CD14-positive monocyte (primary cell): ENCODE results near the gene CNOT2. TPM values are rescaled to one million over a fixed set of nuclear protein-coding genes. Genes with fewer than 3 reads are reported as not detected.

Source experiments
- DNase-seq, 3 donors: peaks; one replicate each; pipeline ENCODE4 v3.0.0-alpha.2; 2011 to 2022
- H2AFZ ChIP-seq: 2 replicates; pipeline ENCODE4 v1.6.0; 2012; ENCODE audit warnings: mild to moderate bottlenecking, low read depth, low read length, inconsistent platforms; ENCODE audit not compliant: insufficient read depth, poor library complexity, severe bottlenecking
- H3K27ac ChIP-seq, 2 donors: 1 replicate in 1 of 2; 2 replicates in 1 of 2; pipeline ENCODE4 v1.5.1; 2012 to 2013; ENCODE audit warnings: low read length in 2 of 2, control low read depth in 1 of 2, inconsistent platforms in 1 of 2, low read depth in 1 of 2, mild to moderate bottlenecking in 1 of 2
- H3K27me3 ChIP-seq, 2 donors: one replicate each; pipeline versions ENCODE4 v1.6.0 to v1.6.1; 2011 to 2013; ENCODE audit warnings: low read length in 2 of 2; ENCODE audit not compliant: control insufficient read depth in 2 of 2, insufficient read depth in 2 of 2
- H3K36me3 ChIP-seq, 2 donors: replicated peaks in 1 of 2; 1 replicate in 1 of 2; 2 replicates in 1 of 2; pipeline versions ENCODE4 v1.5.1 to v1.6.1; 2012 to 2013; ENCODE audit warnings: low read length in 2 of 2, control low read depth in 1 of 2, inconsistent platforms in 1 of 2, mild to moderate bottlenecking in 1 of 2; ENCODE audit not compliant: insufficient read depth in 2 of 2, control insufficient read depth in 1 of 2
- H3K4me1 ChIP-seq, 2 donors: 1 replicate in 1 of 2; 2 replicates in 1 of 2; pipeline versions ENCODE4 v1.5.1 to v1.6.1; 2012 to 2013; ENCODE audit warnings: low read length in 2 of 2, control low read depth in 1 of 2, inconsistent platforms in 1 of 2, mild to moderate bottlenecking in 1 of 2, moderate library complexity in 1 of 2; ENCODE audit not compliant: insufficient read depth in 2 of 2, control insufficient read depth in 1 of 2
- H3K4me2 ChIP-seq: replicated peaks from 2 replicates; pipeline ENCODE3; 2012; ENCODE audit warnings: low read length, moderate library complexity, mild to moderate bottlenecking; ENCODE audit not compliant: poor library complexity, severe bottlenecking; ENCODE audit errors: extremely low read depth
- H3K4me3 ChIP-seq, 3 experiments: fragments of 200-600 bp in 1 of 3; sonication (generic) in 1 of 3; replicated peaks in 1 of 3; 1 replicate in 2 of 3; 2 replicates in 1 of 3; pipeline ENCODE4 v1.5.1; 2011 to 2013; ENCODE audit warnings: low read length in 3 of 3, mild to moderate bottlenecking in 3 of 3, control low read depth in 2 of 3, low read depth in 2 of 3, inconsistent platforms in 1 of 3, moderate library complexity in 1 of 3
- H3K79me2 ChIP-seq: 2 replicates; pipeline ENCODE4 v1.6.0; 2012; ENCODE audit warnings: mild to moderate bottlenecking, control low read depth, inconsistent platforms, low read length, moderate library complexity; ENCODE audit not compliant: insufficient read depth
- H3K9ac ChIP-seq: 2 replicates; pipeline ENCODE4 v1.6.0; 2017; ENCODE audit warnings: low read length, mild to moderate bottlenecking; ENCODE audit not compliant: insufficient read depth, poor library complexity, severe bottlenecking
- H3K9me3 ChIP-seq, 2 donors: replicated peaks in 1 of 2; 1 replicate in 1 of 2; 2 replicates in 1 of 2; pipeline versions ENCODE4 v1.5.1 to v1.6.1; 2012 to 2013; ENCODE audit warnings: low read length in 2 of 2, control low read depth in 1 of 2; ENCODE audit not compliant: control insufficient read depth in 1 of 2, insufficient read depth in 1 of 2
- H4K20me1 ChIP-seq: 2 replicates; pipeline ENCODE4 v1.6.0; 2012; ENCODE audit warnings: mild to moderate bottlenecking, low read length, control low read depth, moderate library complexity; ENCODE audit not compliant: insufficient read depth
- H3K27ac Mint-ChIP-seq, 7 donors: one replicate each; pipeline ENCODE4 v1.8.0; 2020; ENCODE audit warnings: mild to moderate bottlenecking in 7 of 7, mixed read lengths in 7 of 7, moderate library complexity in 6 of 7, inconsistent platforms in 2 of 7
- H3K27me3 Mint-ChIP-seq, 3 donors: one replicate each; pipeline ENCODE4 v1.8.0; 2021 to 2022; ENCODE audit warnings: low read depth in 3 of 3, mild to moderate bottlenecking in 3 of 3, mixed read lengths in 3 of 3, moderate library complexity in 3 of 3, inconsistent platforms in 1 of 3
- H3K36me3 Mint-ChIP-seq, 2 donors: one replicate each; pipeline ENCODE4 v1.8.0; 2020; ENCODE audit warnings: mixed read lengths in 2 of 2, inconsistent platforms in 1 of 2, mild to moderate bottlenecking in 1 of 2
- H3K4me1 Mint-ChIP-seq: one replicate; pipeline ENCODE4 v1.8.0; 2020; ENCODE audit warnings: mild to moderate bottlenecking, mixed read lengths
- H3K4me3 Mint-ChIP-seq, 2 donors: one replicate each; pipeline ENCODE4 v1.8.0; 2020; ENCODE audit warnings: mild to moderate bottlenecking in 2 of 2, mixed read lengths in 2 of 2, moderate library complexity in 1 of 2
- H3K9me3 Mint-ChIP-seq, 7 donors: one replicate each; pipeline ENCODE4 v1.8.0; 2020 to 2022; ENCODE audit warnings: mixed read lengths in 7 of 7, mild to moderate bottlenecking in 6 of 7, moderate library complexity in 6 of 7, inconsistent platforms in 2 of 7
- WGBS: methylation state at CpG from one replicate; pipeline ENCODE4 v1.1.5; 2013; ENCODE audit warnings: missing lambda C conversion rate; ENCODE audit not compliant: insufficient coverage; 5-methylcytosine and 5-hydroxymethylcytosine counted together
- intact Hi-C, 2 donors: fragments of 100-400 bp; cut with micrococcal nuclease; formaldehyde crosslinking; loops; one replicate each; pipeline versions ENCODE4 v1.15.0 to v1.15.1; 2023
- polyA plus RNA-seq, 3 donors: library from polyadenylated mRNA; depleted of rRNA in 1 of 3; unstranded in 2 of 3; stranded (reverse) in 1 of 3; fragments of 300-500 nt in 2 of 3; fragments of >200 nt in 1 of 3; fragmentation: Illumina TruSeq in 2 of 3; gene quantifications; 1 replicate in 2 of 3; 2 replicates in 1 of 3; pipeline ENCODE4 v1.2.3, GENCODE V29; 2012 to 2021
- TF ChIP-seq, protein P1 (sequence below): fragments of 200-600 bp; IDR thresholded peaks from one replicate; pipeline ENCODE4 v1.8.0; 2022; ENCODE audit warnings: antibody characterized with exemption, mild to moderate bottlenecking

CNOT2 gene
- polyA plus RNA-seq, 3 donors, result 49.8 to 77.2 (median 72.7) TPM

DNA sequence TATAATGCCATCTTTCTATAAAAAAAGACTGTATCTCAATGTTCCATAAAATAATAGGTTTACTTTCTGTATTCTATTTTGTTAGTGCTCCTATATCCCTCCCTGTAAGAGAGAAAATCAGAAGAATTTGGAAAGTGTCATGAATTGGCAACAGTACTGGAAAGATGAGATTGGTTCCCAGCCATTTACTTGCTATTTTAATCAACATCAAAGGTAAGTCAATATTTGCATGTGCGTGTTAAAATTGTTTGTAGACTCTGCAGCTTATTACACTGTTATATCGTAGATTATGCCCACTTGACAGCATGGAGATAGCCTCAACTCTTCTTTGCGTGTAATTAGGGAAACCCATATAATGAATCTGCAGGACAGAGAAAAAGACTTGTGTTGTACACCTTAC, 156.9 kb downstream of the CNOT2 start:
- no peaks in the 10 kb centered on the region for H3K27me3 Mint-ChIP-seq
- Histone ChIP-seq H3K4me1 (no peaks in the 10 kb centered on the region), H3K9me3 (no peaks in the 10 kb centered on the region), H3K27me3 (no peaks in the 10 kb centered on the region), H3K79me2 (no peaks in the 10 kb centered on the region), H4K20me1 (no peaks in the 10 kb centered on the region), H3K27ac (no peak overlapping the region), H3K36me3 (no peaks in the 10 kb centered on the region), H3K4me2 (no peak overlapping the region), H2AFZ (no peak overlapping the region), H3K9ac (no peak overlapping the region), H3K4me3 (no peak overlapping the region)
- intact Hi-C loops, result no loop called here
- peaks cover 0 to 6% of the 10 kb centered on the region in 2 donors for H3K36me3 Mint-ChIP-seq
- H3K27ac Mint-ChIP-seq, result no peak overlapping the region
- H3K4me1 Mint-ChIP-seq, result no peaks in the 10 kb centered on the region
- no peak for DNase-seq
- no CpG with 5 or more reads among the region's 3 CpGs for WGBS
- TF ChIP-seq, protein P1, sequence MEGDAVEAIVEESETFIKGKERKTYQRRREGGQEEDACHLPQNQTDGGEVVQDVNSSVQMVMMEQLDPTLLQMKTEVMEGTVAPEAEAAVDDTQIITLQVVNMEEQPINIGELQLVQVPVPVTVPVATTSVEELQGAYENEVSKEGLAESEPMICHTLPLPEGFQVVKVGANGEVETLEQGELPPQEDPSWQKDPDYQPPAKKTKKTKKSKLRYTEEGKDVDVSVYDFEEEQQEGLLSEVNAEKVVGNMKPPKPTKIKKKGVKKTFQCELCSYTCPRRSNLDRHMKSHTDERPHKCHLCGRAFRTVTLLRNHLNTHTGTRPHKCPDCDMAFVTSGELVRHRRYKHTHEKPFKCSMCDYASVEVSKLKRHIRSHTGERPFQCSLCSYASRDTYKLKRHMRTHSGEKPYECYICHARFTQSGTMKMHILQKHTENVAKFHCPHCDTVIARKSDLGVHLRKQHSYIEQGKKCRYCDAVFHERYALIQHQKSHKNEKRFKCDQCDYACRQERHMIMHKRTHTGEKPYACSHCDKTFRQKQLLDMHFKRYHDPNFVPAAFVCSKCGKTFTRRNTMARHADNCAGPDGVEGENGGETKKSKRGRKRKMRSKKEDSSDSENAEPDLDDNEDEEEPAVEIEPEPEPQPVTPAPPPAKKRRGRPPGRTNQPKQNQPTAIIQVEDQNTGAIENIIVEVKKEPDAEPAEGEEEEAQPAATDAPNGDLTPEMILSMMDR, result no peak
- no peak overlapping the region for H3K4me3 Mint-ChIP-seq
- H3K9me3 Mint-ChIP-seq, result peaks cover 0 to 10% (median 2%) of the 10 kb centered on the region in 7 donors

GRCh38 chr12:70402597-70402996, 159.4 kb downstream of the CNOT2 start:
- H3K9ac ChIP-seq, result no peak overlapping the region
- Mint-ChIP-seq H3K4me3 (no peak overlapping the region), H3K36me3 (peaks cover 0 to 6% of the 10 kb centered on the region in 2 donors), H3K27ac (peak overlapping the region in 1 of 7 donors; percentile 35), H3K9me3 (peaks cover 0 to 8% (median 2%) of the 10 kb centered on the region in 7 donors), H3K27me3 (no peaks in the 10 kb centered on the region), H3K4me1 (no peaks in the 10 kb centered on the region)
- H3K79me2 ChIP-seq, result no peaks in the 10 kb centered on the region
- no peaks in the 10 kb centered on the region for H3K36me3 ChIP-seq
- no CpG with 5 or more reads among the region's 1 CpG for WGBS
- H3K9me3 ChIP-seq, result no peaks in the 10 kb centered on the region
- H3K4me3 ChIP-seq, result no peak overlapping the region
- no peak overlapping the region for H2AFZ ChIP-seq
- intact Hi-C loops, result no loop called here
- no peaks in the 10 kb centered on the region for H3K27me3 ChIP-seq
- DNase-seq, result no peak
- H3K4me2 ChIP-seq, result no peak overlapping the region
- H3K27ac ChIP-seq, result no peak overlapping the region
- TF ChIP-seq, protein P1, result no peak
- no peaks in the 10 kb centered on the region for H4K20me1 ChIP-seq
- H3K4me1 ChIP-seq, result no peaks in the 10 kb centered on the region
